Smooth muscle cell of the brain vasculature (primary cell): ENCODE data around the gene INPP5E.

Experiments used
- DNase-seq: peaks from one replicate; pipeline ENCODE4 v3.0.0-alpha.2; 2012; ENCODE audit warnings: low read depth, low spot score

INPP5E gene

DNA sequence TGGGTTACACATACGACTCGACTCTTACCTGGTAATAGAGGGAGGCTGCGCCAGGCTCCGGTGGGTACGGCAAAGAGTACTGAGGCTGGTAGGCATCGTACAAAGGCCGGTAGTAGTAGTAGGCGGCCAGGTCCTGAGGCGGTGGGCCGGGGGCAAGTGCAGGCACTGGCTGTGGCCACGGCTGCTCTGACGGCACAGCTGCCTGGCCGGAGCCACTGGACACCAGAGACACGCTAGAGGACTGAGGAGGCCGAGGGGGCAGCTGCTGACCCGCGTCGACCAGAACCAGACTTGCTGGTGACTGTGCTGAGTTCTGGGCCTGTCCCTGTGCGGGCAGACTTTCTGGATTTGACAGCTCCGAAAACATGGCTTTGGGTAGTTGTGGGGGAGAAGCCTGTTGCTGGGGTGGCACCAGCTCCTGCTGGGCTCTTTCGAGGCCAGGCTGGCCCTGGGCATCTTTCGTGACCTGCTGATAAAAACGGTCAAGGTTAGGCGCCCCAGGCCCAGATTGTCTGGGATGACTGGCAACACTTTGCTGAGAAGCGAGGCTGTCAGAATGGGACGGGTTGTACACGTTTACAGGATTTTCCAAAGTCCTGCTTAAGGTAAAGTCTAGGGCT is 34.5 kb upstream of the INPP5E start:
- no peak for DNase-seq

DNA sequence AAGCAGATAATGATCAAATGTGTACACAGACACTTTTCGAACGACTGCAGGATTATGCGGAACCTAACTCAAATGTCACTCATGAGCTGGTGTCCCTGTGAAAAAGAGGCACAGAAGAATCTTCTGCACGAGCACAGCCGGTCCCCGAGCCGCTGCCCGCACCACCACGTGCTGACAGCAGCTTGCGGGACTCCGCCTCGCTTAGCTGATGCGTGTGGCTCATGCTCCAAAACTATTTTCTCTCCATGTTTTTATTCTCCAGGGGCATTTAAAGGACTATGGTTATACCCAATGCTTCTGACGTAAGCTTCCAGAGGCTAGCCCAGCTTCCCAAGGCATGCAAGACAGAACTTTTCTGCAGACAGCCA is 33.7 kb upstream of the INPP5E start:
- DNase-seq: no peak

DNA sequence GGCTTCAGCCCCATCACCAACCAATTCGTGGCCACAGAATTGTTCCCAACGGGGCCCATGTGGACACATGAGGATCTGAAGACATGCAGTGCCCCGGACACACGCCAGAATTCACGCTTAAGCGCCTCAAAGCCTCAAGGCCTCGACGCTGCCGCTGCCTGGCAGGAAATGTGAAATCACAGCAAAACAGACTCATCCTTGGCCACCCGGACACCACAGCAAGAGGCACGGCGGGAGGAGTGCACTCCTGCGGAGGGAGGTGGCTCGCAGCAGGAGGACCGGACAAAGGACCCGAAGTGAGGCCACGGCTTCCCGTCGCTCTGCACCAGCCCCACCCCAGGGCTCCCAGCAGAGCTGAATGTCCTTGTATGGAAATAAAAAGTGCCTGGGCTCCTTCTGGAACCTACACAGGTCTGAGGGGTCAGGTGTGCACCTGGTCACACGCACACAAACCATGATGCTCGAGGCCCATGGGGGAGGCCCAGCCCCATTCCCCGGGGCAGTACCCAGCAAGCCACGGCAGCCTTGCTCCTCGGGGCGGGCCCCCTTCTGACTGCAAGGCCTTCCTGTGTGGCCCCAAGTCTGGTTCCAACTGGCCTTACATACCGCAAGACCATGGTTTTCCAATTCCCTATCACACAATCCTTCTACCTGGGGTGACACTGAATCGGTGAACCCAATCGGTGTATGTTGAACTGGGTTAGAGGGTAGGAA is 33.2 kb upstream of the INPP5E start:
- no peak for DNase-seq

DNA sequence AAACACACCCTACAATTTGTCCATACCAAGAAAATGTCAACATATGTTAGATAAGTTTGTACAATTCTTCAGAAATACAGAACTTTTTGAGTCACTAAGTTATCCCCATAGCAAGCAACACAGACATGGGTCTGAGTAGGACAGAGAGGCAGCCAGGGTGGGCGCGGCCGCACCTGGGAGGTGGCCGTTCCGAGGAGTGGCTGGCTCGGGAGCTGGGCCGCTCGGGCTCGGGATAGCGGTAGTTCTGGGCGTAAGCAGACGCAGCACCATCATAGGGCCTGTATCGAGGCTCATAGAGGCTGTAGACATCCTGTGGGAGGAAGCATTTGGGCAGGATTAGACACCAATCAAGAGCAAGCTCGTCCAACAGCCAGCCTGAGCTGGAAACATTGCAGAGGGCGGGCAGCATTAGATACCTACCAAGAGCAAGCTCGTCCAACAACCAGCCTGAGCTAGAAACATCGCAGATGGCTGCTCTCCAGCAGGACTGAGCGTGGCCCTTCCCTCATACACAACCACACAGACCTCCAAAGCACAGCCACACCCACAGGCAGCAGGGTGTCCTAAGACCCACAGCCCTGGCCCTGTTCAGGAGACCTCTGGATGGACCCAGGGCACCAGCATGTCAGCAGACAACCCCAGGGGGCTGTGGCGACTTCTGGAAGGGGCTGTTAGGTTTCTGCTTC is 32.3 kb upstream of the INPP5E start:
- no peak for DNase-seq

DNA sequence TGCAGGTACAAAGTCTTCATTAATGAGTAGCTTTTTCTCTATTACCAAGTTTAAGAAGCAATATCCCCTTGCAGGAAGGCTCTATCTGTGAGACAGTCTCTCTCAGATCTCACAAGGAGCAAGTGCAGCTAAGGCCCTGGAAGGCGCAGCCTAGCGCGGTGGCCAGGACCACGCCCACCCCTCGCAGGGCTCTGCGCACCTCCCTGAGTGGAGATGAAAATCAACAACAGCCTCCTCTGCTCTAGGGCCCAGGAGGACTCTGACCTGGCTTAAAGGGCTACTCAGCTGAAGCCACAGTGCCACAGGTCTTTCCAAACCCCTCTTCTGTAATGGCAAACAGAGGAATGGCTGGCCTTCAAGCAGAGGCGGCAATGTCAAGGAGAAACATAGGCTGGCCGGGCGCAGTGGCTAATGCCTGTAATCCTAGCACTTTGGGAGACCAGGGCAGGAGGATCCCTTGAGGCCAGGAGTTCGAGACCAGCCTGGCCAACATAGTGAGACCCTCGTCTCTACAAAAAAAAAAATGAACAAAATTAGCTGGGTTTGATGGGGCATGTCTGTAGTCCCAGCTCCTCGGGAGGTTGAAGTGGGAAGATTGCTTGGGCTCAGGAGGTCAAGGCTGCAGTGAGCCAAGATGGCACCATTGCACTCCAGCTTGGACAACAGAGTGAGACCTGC is 31.3 kb upstream of the INPP5E start:
- no peak for DNase-seq

DNA sequence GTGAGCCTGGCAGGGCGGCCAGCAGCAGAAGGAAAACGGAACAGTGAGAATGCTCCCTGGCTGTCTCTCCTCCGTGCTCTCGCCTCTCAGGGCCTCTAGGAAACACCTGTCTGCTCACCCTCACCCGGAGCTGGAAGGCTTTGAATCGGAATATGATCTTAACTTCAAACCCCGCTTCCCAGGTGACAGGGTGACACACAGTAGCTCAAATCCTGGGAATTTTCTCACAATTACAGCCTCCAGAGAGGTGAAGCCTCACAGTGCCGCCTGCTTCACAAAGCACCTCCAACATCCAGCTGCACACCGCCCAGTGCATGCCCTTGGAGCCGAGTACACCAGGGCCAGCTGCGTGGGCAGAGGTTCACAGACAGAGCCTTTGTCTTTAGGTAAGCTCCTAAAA is 30.7 kb upstream of the INPP5E start:
- DNase-seq: no peak

DNA sequence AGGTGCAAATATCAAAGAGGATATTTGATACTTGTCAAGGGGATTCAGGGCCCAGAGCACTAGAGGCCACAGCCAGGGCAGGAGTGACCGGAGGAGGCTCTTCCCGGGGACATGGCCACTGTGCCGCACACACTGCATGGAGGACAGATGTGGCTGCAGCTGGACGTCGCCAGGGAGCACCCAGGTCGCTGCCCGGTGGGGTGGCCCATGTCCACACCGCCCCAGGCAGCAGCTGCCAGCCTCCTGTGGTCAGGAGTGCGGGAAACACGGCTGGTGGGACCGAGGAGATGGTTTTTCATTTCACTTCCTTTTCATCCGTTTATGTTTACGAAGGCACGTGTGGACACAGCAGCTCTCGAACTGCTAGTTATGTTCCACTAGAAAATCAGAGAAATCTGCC is 28.1 kb upstream of the INPP5E start:
- DNase-seq: no peak

DNA sequence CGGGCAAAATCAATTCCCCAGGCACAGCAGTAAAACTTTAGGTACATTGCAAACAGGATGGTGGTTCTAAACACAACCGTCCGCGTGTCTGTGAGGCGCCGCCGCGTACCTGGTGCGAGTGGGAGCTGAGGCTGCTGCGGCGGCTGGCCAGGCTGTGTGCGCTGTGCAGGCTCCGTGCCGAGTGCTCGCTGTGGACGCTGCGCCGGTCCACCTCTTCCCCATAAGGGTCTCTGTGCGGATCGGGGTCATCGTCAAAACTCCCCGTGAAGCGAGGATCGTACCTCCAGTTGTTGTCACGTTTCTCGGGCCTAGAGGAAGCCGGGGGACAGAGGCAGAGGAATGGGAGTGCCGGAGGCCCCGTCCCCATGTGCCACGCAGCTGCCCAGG is 26.5 kb upstream of the INPP5E start:
- DNase-seq: no peak

DNA sequence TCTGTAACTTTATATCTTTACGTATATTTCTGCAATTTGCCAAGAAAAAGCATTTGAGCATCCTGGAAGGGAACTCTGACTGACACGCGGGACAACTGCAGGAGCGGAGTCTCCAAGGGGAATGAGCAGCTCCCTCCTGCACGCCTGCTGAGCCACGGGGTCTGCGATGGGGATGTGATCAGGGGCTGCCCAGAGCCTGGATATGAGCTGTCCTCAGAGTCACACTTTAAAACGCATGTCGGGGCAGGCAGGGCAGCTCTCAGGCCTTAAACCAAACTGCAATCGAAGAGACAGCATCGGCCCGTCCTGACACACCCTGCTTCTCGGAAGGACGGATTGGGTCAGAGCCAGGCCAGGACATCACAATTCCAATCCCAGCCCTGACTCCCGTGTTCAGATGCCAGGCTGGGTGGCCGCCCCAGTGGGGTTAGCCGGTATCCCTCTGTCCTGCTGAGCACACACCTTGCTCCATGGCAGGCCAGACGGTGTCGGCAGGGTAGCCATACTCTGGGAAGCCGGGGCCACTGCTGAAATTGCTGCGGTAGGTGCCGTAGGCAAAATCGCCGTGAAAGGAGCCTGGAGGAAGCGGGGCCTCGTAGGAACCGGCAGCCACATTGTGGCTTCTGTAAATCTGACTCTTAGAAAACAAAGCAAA is 26.0 kb upstream of the INPP5E start:
- no peak for DNase-seq

DNA sequence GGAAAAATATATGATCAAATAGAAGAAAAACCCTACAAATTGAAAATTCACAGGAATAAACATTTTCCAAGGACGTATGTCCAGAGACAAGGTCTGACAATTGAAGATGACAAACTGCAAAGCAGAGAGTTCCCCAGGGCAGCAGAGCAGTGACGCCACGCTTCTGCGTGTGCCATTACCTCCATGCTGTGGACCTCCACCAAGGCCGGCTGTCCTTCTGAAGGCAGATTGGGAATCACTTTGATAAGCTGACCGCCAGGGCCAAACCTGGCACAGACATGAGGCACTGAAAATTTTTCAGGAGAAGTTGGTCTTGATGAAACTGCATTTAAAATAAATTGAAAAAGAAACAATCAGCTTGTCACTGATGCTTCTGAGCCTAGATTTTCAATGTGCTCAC is 24.6 kb upstream of the INPP5E start:
- DNase-seq: no peak

DNA sequence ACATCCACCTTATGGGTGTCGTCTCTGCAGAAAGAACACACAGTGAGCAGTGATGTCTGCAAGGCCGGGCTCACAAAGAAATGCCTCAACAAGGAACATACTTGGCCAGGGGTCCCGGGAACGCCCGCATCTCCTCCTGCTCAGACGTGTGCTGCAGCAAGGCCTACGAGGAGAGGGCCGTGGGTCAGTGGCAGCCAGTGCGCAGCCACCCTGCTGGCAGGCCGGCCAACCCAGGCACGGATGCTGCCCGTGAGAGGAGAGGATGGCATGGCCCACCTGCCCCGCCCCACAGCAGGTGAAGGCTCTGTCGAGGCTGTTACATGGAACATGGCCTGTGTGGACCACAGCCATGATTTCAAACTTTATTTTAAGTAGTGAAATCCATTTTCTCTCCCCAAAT is 23.9 kb upstream of the INPP5E start:
- DNase-seq: no peak

DNA sequence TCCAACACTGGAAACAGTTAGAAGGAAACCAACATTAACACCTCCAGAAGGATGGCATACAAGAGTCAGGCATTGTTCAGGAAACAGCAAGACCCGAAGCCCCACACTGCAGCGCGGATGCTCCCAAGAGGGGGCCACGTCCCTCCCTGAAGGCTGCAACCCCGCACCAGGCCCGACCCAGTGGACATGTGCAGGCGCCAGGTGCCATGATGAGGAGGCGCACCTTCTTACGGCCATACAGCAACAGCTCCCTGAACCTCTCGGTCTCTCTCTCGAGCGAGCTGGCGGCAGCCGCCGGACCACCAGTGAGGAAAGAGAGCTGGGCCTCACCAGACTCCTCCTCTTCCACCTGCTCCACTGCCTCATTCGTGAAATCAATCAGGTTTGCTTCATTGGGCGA is 23.0 kb upstream of the INPP5E start:
- DNase-seq: no peak

DNA sequence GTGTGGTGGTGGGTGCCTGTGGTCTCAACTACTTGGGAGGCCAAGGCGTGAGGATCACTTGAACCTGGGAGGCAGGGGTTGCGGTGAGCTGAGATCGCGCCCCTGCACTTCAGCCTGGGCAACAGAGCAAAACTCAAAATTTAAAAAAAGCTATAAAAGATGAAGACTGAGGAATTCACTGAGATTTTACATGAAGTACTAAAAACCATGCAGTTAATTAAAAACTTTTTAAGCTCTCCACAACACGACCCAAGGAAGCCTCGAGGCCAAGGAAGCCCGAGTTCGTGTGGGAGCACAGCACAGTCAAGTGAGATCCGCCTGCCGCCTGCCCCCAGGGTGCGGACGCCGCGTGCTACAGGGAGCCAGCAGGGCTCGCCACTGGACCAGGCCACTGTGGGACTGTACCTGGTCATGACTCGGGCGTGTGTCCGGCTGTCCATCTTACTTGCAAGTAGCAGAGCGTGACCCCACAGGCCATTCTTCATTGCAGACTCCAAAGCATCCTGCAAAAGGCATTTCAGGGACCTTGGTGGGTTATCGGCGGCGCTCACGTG is 21.2 kb upstream of the INPP5E start:
- DNase-seq: no peak

DNA sequence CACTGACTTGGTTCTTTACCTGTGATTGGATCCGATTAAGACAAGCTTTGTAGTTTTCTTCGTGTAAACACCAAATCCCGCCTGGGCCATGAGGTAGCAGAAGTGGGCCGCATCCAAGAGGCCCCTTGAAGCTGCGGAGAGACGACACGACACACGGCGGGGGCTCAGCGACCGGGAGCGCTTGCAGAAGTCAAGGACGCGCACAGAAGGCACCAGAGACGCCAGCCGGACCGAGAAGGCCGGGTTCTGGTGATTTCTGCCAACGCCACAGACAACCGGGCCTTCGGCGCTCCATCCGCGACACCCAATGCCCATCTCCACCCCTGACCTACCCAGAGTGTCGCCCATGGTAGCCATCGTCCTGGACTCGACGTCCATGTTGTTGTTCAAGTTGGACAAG is 19.8 kb upstream of the INPP5E start:
- no peak for DNase-seq

DNA sequence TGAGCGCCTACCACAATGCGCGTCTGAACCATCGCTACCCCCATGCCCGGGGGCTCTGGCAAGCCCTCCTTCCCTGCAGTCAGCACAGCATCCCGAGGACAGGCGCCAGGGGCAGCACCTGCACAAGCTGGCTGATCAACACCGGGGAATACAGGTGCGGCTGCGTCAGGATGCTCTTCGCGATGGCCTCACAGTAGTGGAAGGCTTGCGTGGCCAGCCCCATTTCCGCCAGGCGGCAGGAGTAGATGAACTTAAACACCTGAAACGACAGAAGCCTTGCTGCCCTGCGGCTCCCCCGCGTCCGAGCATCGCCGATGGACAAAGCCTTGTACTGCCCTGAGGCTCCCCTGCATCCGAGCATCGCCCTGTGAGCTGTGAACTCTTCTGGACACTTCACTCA is 17.7 kb upstream of the INPP5E start:
- no peak for DNase-seq

DNA sequence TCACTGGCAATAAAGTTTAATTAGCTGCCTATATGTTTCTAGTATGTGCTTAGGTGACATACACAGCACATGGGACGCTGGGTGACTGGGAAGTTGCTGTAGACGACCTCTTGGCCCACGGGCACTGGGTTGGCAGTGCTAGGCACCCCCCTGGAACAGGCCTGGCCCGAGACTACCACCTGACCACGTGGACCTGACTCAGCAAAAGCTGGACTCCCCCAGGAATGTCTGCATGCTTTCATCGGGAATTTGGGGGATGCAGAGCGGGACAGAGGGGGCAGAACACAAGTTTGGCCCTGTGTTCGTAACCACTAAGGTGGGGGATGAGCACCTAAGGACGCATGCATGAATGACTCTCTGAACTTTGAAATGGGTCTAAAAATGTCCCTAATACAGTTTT is 16.6 kb upstream of the INPP5E start:
- no peak for DNase-seq

DNA sequence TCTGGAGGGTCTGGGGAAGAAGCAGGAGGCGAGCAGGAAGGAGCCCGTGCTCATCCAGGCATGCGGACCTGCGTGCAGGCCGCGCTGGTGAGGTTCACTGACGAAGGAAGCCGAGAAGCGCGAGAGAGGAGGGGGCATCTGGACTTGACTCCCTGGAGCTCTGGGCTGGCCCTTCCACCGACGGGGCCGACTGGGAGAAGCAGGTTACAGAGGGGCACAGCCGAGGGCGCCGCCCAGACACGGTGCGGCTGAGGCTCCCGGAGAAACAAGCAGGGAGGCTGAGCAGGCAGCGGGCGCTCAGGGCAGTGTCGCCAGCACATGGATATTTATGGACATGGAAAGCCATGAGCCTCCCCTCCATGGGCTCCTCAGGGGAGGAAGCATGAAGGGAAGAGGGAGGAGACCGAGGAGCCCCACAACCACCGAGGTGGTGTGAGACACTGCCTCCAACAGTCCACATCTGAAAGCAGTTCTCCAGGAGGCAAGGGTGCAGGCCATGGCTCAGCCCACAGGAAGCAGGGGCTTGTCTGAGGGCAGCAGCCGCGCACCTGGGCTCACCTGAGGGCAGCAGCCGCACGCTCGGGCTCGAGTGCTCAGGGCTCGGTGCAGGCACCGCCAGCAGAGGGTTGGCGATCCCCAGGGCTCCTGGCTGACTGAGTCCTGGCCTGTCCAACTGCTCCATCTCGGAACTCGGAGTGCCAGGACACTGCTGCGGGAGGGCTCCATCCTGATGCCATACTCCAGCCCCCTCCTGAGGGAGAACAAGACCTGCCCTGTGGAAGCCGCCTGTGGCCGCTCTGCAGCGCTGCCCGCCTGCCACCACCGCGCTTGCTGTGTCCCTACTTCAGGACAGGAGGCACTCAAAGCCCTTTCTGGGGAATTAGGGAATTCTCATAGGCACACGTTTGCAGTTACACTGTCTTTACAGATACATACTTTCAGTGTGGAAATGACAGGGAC is 15.7 kb upstream of the INPP5E start:
- no peak for DNase-seq

DNA sequence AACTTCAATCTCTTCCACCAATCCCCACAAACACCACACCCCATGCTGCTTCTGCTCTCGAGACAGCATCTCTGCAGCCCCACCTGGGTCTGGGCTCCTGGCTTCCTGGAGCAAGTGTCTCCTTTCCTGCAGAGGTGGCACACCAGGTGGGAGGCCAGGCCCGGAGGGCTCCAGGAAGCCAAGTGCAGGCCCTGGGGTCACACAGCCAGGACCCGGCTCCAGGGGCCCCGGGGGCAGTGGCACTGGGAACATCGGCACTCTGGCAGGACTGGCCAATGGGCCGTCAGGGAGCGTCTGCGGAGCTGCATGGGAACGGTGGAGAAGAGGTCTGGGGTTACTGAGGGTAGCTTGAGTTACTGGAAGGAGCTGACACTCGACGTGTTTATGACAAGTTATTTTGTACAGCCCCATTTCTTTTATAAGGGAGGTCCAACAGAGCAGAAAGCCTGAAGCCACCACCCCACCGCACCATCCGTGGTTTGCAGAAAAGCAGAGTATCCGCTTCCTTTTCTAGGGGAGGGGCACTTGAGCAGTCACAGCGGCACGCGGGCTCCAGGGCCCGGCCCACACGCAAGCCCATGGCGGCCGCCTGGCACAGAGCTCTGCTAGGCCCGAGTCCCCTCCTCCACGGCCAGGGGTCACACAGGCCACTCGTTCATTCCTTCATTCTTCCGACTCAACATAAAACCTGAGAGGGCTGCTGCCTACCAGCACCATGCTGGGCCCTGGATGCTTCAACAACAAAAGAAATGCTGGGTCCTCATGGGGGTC is 14.6 kb upstream of the INPP5E start:
- DNase-seq: no peak

DNA sequence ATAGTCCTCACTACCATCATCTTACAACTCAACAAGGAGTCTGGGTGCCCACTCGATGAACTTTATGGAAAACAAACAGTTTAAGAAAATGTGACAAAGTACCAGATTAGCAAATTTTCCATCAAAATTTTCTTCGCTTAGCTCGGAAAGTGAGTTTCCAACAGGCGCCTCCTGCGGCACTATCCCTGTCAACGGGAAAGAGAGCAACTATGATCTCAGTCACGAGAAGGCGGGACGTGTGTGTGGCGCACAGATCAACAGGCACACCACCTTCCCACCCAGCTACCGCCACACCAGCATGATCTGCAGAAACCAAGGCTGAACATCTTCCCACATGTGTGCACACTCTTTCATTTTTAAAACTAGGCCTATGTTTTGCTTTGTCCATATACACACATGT is 13.7 kb upstream of the INPP5E start:
- DNase-seq: no peak
